ENCODE measurements around the gene FAM9B. TPM values are rescaled to one million over a fixed set of nuclear protein-coding genes. Genes with fewer than 3 reads are reported as not detected.

The FAM9B gene
- total RNA-seq, 2 experiments from 2014 or later, result not detected

GRCh38 chrX:9072281-9072680 is 38.4 kb upstream of the FAM9B start:
- Mint-ChIP-seq H3K9me3 (no peaks in the 10 kb centered on the region), H3K4me1 (ENCODE audit: low read depth) (no peaks in the 10 kb centered on the region), H3K27me3 (peaks cover 4% of the 10 kb centered on the region), H3K36me3 (ENCODE audit: low read depth) (no peaks in the 10 kb centered on the region), H3K4me3 (no peak overlapping the region), H3K27ac (no peak overlapping the region)
- no peak for DNase-seq
- intact Hi-C loops (cut with DNase I, micrococcal nuclease), result no loop called here
- no peak for TF ChIP-seq CTCF (IDR thresholded peaks at IDR 0.05)
- ChIA-PET CTCF (no interaction called here), POLR2A (no interaction called here)
- H3K4me3 ChIP-seq (ENCODE audit: low read length), result no peak overlapping the region
- no peak for ATAC-seq (ENCODE audit: poor library complexity)
- H3K9me3 ChIP-seq (ENCODE audit: control insufficient read depth in 1 of 2, insufficient read depth in 1 of 2, low read length in 2 of 2), result no peaks in the 10 kb centered on the region
- no peaks in the 10 kb centered on the region for H3K27me3 ChIP-seq (ENCODE audit: control insufficient read depth in 1 of 2, insufficient read depth in 2 of 2, low read length in 2 of 2)
- H3K27ac ChIP-seq (ENCODE audit: low read depth in 1 of 2, low read length in 2 of 2), result no peak overlapping the region
- H3K36me3 ChIP-seq (ENCODE audit: insufficient read depth, low read length), result no peaks in the 10 kb centered on the region
- H3K4me1 ChIP-seq (ENCODE audit: insufficient read depth, low read length), result no peaks in the 10 kb centered on the region

DNA sequence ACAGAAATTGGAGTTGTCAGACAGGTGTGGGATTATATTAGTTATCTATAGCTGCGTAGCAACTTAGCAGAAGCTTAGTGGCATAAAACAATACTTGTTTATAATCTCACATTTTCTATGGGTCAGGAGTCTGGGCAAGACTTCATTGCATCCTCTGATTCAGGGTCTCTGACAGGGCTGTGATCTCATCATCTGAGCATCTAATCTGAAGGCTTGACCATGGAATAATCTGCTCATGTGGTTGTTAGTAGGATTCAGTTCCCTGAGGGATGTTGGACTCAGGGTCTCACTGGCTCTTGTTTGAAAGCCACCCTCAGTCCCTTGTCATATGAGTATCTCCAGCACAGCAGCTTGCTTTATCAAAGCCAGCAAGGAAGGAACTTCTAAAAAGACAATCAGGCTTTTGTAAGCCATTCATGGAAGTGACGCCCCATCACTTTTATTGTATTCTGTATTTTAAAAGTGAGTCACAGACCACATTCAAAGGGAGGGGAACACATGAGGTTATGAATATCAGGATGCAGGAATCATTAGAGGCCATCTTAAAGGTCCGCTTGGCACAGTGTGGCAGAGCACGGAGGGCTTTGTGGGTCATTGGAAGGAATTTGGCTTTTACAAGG is 37.2 kb upstream of the FAM9B start:
- Mint-ChIP-seq H3K4me3 (no peak overlapping the region), H3K27me3 (peaks cover 4% of the 10 kb centered on the region), H3K9me3 (no peaks in the 10 kb centered on the region), H3K27ac (no peak overlapping the region), H3K4me1 (ENCODE audit: low read depth) (no peaks in the 10 kb centered on the region), H3K36me3 (ENCODE audit: low read depth) (no peaks in the 10 kb centered on the region)
- ChIA-PET POLR2A (no interaction called here), CTCF (no interaction called here)
- H3K4me1 ChIP-seq (ENCODE audit: insufficient read depth, low read length), result no peaks in the 10 kb centered on the region
- H3K36me3 ChIP-seq (ENCODE audit: insufficient read depth, low read length), result no peaks in the 10 kb centered on the region
- no peak overlapping the region for H3K27ac ChIP-seq (ENCODE audit: low read depth in 1 of 2, low read length in 2 of 2)
- no peak for DNase-seq
- no peak for ATAC-seq (ENCODE audit: poor library complexity)
- H3K27me3 ChIP-seq (ENCODE audit: control insufficient read depth in 1 of 2, insufficient read depth in 2 of 2, low read length in 2 of 2), result no peaks in the 10 kb centered on the region
- H3K4me3 ChIP-seq (ENCODE audit: low read length), result no peak overlapping the region
- no peaks in the 10 kb centered on the region for H3K9me3 ChIP-seq (ENCODE audit: control insufficient read depth in 1 of 2, insufficient read depth in 1 of 2, low read length in 2 of 2)
- intact Hi-C loops (cut with DNase I, micrococcal nuclease), result no loop called here
- TF ChIP-seq CTCF (IDR thresholded peaks at IDR 0.05), result no peak

DNA sequence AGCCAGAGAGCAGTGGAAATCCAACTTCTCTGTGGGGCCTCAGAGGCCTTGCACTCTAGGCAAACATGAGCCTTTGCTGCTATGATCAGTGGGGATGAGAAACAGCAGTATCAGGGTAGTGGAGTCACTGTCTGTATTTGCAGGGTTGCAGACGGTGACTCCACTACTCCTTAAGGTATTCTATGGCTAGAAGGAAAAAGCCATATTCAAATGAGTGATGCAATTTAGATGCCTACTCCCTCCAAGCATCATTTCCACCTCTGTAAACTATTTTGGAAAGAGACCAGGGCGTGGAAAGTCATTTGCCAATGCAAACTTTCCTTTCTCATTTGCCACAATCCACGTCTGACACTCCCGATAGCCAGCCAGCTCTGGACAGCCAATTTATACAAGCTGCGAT is 35.6 kb upstream of the FAM9B start:
- CTCF ChIA-PET, result no interaction called here

More for the DNA sequence above, 35.6 kb upstream of the FAM9B start:
- TF ChIP-seq CTCF (IDR thresholded peaks at IDR 0.05), result no peak
- H3K27ac Mint-ChIP-seq, result no peak overlapping the region
- no peaks in the 10 kb centered on the region for H3K27me3 ChIP-seq (ENCODE audit: control insufficient read depth in 1 of 2, insufficient read depth in 2 of 2, low read length in 2 of 2)
- no peaks in the 10 kb centered on the region for H3K36me3 ChIP-seq (ENCODE audit: insufficient read depth, low read length)
- no peak overlapping the region for H3K4me3 ChIP-seq (ENCODE audit: low read length)
- H3K4me1 Mint-ChIP-seq (ENCODE audit: low read depth), result no peaks in the 10 kb centered on the region
- POLR2A ChIA-PET, result no interaction called here
- H3K36me3 Mint-ChIP-seq (ENCODE audit: low read depth), result no peaks in the 10 kb centered on the region
- peaks cover 4% of the 10 kb centered on the region for H3K27me3 Mint-ChIP-seq
- intact Hi-C loops (cut with DNase I, micrococcal nuclease), result no loop called here
- no peaks in the 10 kb centered on the region for H3K9me3 ChIP-seq (ENCODE audit: control insufficient read depth in 1 of 2, insufficient read depth in 1 of 2, low read length in 2 of 2)
- ATAC-seq (ENCODE audit: poor library complexity) (no peak), DNase-seq (no peak)
- H3K9me3 Mint-ChIP-seq, result no peaks in the 10 kb centered on the region
- H3K27ac ChIP-seq (ENCODE audit: low read depth in 1 of 2, low read length in 2 of 2), result no peak overlapping the region
- H3K4me3 Mint-ChIP-seq, result no peak overlapping the region
- H3K4me1 ChIP-seq (ENCODE audit: insufficient read depth, low read length), result no peaks in the 10 kb centered on the region
